Glutamatergic neuron (in vitro differentiated cells): ENCODE results near the gene CDRT4. TPM values are rescaled to one million over a fixed set of nuclear protein-coding genes. Genes with fewer than 3 reads are reported as not detected.

Experiments used
- DNase-seq: peaks from one replicate; pipeline ENCODE4 v3.0.0; 2022
- H3K27ac Mint-ChIP-seq: one replicate; pipeline ENCODE4 v1.8.0; 2020; ENCODE audit warnings: mild to moderate bottlenecking, mixed read lengths, inconsistent platforms; ENCODE audit not compliant: unreplicated experiment
- H3K27me3 Mint-ChIP-seq: one replicate; pipeline ENCODE4 v1.8.0; 2020; ENCODE audit warnings: mild to moderate bottlenecking, moderate library complexity, mixed read lengths, inconsistent platforms; ENCODE audit not compliant: unreplicated experiment
- H3K36me3 Mint-ChIP-seq: one replicate; pipeline ENCODE4 v1.8.0; 2020; ENCODE audit warnings: mild to moderate bottlenecking, mixed read lengths, inconsistent platforms; ENCODE audit not compliant: unreplicated experiment
- H3K4me1 Mint-ChIP-seq: one replicate; pipeline ENCODE4 v1.8.0; 2020; ENCODE audit warnings: mild to moderate bottlenecking, low read depth, mixed read lengths, inconsistent platforms; ENCODE audit not compliant: unreplicated experiment
- H3K4me3 Mint-ChIP-seq: one replicate; pipeline ENCODE4 v1.8.0; 2020; ENCODE audit warnings: mild to moderate bottlenecking, mixed read lengths, inconsistent platforms; ENCODE audit not compliant: unreplicated experiment
- H3K9me3 Mint-ChIP-seq: one replicate; pipeline ENCODE4 v1.8.0; 2020; ENCODE audit warnings: mild to moderate bottlenecking, moderate library complexity, mixed read lengths, inconsistent platforms; ENCODE audit not compliant: unreplicated experiment
- total RNA-seq: library from RNA; stranded (reverse); fragmentation: NEBNext Ultra II Directional; extraction: Animal tissue kit (Norgen Biotek cat#: 25700); gene quantifications from one replicate; pipeline ENCODE4 v1.2.1, GENCODE V29; 2021; ENCODE audit not compliant: unreplicated experiment
- TF ChIP-seq, protein P1 (sequence below): fragments of 200-600 bp; sonication (generic); IDR thresholded peaks from one replicate; pipeline ENCODE4 v1.5.0; 2021; ENCODE audit not compliant: partially characterized antibody, unreplicated experiment

Gene CDRT4
- total RNA-seq, 1 donor from 2014 or later, result 13.1 TPM

DNA sequence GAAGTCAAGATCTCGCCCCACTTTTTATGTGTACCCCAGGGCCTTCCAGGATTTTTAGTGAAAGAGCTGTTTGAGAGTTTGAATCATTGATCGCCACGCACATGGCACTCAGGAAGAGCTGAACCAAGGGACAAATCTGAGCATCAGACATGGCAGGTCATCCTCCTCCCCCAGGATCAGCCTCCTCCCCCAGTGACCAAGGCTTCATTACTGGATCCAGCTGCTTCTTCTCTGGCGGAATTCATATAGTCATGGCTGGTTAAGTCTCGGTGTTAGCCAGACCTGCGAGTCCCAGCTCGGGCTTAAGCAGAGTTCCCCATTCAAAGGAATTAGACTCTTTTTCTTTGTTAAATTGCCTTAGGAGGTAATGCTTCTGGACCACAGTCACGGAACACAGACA is 32.5 kb downstream of the CDRT4 start:
- Mint-ChIP-seq H3K27me3 (peaks cover 3% of the 10 kb centered on the region), H3K4me1 (no peaks in the 10 kb centered on the region), H3K4me3 (no peak overlapping the region), H3K27ac (no peak overlapping the region), H3K36me3 (peaks cover 7% of the 10 kb centered on the region), H3K9me3 (peaks cover under 1% of the 10 kb centered on the region)
- no peak for DNase-seq
- TF ChIP-seq, protein P1, sequence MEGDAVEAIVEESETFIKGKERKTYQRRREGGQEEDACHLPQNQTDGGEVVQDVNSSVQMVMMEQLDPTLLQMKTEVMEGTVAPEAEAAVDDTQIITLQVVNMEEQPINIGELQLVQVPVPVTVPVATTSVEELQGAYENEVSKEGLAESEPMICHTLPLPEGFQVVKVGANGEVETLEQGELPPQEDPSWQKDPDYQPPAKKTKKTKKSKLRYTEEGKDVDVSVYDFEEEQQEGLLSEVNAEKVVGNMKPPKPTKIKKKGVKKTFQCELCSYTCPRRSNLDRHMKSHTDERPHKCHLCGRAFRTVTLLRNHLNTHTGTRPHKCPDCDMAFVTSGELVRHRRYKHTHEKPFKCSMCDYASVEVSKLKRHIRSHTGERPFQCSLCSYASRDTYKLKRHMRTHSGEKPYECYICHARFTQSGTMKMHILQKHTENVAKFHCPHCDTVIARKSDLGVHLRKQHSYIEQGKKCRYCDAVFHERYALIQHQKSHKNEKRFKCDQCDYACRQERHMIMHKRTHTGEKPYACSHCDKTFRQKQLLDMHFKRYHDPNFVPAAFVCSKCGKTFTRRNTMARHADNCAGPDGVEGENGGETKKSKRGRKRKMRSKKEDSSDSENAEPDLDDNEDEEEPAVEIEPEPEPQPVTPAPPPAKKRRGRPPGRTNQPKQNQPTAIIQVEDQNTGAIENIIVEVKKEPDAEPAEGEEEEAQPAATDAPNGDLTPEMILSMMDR, result no peak

DNA sequence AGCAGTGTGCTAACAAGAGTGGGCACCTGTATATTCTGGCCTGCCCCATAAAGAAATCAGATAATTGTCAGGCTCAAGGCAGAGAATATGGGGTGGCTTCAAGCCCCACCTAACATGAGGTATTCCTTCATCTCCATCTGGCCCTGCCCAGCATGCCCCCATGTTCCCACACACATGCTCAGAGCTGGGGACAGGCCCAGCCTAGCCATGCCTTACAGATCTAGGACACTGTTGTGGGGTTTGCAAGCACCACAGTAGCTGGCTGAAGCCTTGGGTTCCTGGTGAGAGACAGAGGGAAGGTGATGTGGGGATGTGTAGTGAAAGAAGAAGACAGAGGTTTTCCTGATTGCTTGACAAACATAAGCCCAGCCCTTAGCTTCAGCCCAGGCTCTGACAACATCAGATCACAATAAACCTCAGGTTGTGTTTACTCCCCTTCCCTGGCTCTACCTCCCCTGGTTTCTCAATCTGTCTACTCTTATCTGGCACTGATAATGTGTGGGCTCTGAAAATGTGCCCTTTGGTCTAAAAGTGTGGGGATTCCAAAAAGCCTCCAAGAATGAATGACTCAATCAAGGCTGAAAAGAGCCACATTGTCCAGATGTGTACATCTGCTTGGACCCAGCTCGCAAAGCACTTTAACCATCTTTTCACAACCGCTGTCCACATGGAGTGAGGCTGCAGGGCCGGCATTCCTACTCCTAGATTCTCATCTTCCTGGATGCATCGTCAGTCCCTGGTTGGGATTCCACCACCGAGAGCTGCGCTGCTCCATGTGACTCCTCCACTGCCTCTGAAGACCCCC is 34.4 kb downstream of the CDRT4 start:
- Mint-ChIP-seq H3K4me1 (no peaks in the 10 kb centered on the region), H3K27me3 (peaks cover 6% of the 10 kb centered on the region), H3K27ac (no peak overlapping the region), H3K9me3 (peaks cover 3% of the 10 kb centered on the region), H3K4me3 (no peak overlapping the region), H3K36me3 (peaks cover 7% of the 10 kb centered on the region)
- DNase-seq, result no peak
- TF ChIP-seq, protein P1, result no peak

DNA sequence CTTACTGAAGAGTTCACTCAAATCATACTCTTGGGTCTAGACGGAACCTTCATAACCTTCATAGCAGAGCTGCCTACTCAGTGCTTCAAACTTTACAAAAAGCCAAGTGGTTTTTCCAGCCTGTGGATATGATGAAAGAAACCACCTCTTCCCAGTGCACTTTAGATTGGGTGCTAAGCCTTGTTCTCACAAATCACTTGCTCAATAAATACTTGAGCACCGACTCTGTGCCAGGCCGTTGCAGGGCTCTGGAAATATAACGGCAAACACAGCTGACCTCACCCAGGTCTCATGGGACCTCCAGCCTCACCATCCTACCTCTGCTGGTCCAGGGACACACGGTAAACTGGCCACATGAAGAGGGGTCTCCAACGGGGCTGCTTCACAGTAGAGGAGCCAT is 35.7 kb downstream of the CDRT4 start:
- peaks cover 3% of the 10 kb centered on the region for H3K36me3 Mint-ChIP-seq
- DNase-seq, result no peak
- TF ChIP-seq, protein P1, result no peak
- H3K4me3 Mint-ChIP-seq, result no peak overlapping the region
- peaks cover 6% of the 10 kb centered on the region for H3K27me3 Mint-ChIP-seq
- no peaks in the 10 kb centered on the region for H3K4me1 Mint-ChIP-seq
- H3K27ac Mint-ChIP-seq, result no peak overlapping the region
- peaks cover 3% of the 10 kb centered on the region for H3K9me3 Mint-ChIP-seq

DNA sequence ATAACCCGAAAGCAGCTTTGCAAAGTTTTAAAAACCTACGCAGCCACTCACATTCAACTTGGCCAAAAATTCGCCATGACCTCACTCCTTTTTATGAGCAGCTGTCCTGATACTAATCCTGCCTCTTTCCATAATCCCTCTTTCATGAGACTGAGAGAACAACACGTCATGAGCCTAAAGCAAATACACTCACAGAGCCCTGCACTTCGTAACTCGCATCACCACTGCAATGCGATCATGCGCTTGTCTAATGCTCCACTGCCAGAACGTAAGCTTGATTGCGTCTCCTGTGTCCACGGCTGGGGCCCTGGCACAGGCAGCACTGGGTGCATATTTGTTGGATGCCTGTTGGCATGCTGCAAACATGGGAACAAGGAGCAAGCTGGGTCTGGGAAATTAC is 36.2 kb downstream of the CDRT4 start:
- Mint-ChIP-seq H3K27me3 (peaks cover 5% of the 10 kb centered on the region), H3K27ac (no peak overlapping the region), H3K4me1 (no peaks in the 10 kb centered on the region), H3K4me3 (no peak overlapping the region), H3K9me3 (peaks cover 3% of the 10 kb centered on the region), H3K36me3 (peaks cover 3% of the 10 kb centered on the region)
- TF ChIP-seq, protein P1, result no peak
- no peak for DNase-seq

DNA sequence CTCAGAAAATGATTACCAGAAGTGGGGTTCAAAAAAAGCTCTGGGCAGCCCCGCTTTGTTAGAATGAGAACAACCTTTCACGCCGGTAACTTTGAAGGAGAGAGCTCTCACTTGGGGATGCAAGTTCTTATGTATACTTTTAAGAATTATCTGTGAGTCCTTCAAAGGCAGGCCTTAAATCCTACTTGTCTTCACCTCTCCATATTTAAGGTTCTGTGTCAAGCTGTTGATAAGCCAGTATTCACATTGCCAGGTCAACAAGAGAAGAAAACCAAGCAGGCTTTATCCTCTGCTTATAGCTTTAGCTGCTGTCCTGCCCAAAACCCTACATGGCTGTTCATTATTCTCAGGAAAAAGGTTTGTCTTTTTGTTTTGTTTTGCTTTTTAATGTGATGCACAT is 42.9 kb downstream of the CDRT4 start:
- no peaks in the 10 kb centered on the region for H3K4me1 Mint-ChIP-seq

More for the DNA sequence above, 42.9 kb downstream of the CDRT4 start:
- Mint-ChIP-seq H3K27me3 (peaks cover 7% of the 10 kb centered on the region), H3K36me3 (peaks cover 5% of the 10 kb centered on the region), H3K9me3 (peaks cover 3% of the 10 kb centered on the region), H3K27ac (no peak overlapping the region), H3K4me3 (no peak overlapping the region)
- DNase-seq, result no peak
- TF ChIP-seq, protein P1, result no peak
